H1 (cell line): ENCODE data around the gene CNBP. TPM values are rescaled to one million over a fixed set of nuclear protein-coding genes. Genes with fewer than 3 reads are reported as not detected.

ENCODE experiments used
- POLR2AphosphoS5 ChIP-seq: IDR thresholded peaks from 2 replicates; pipeline ENCODE4 v1.6.1; 2011; ENCODE audit warnings: low read depth, low read length
- SIX5 ChIP-seq: IDR thresholded peaks from 2 replicates; pipeline ENCODE4 v1.6.1; 2011; ENCODE audit warnings: mild to moderate bottlenecking, low read depth, low read length
- polyA plus RNA-seq, 7 experiments: library from polyadenylated mRNA; depleted of rRNA in 3 of 7; stranded (reverse) in 5 of 7; unstranded in 2 of 7; fragments of >200 nt in 5 of 7; fragments of 200-250 nt in 2 of 7; gene quantifications; 1 replicate in 5 of 7; 2 replicates in 1 of 7; 4 replicates in 1 of 7; pipeline versions ENCODE4 v1.2.1 to v1.2.3, GENCODE V29; 2011 to 2013; ENCODE audit warnings: missing spikeins in 2 of 7, mixed read lengths in 2 of 7
- total RNA-seq: library from RNA; stranded (reverse); fragmentation: NEBNext Ultra II Directional; extraction: Animal tissue kit (Norgen Biotek cat#: 25700); gene quantifications from 2 replicates; pipeline ENCODE4 v1.2.1, GENCODE V29; 2021

The CNBP gene
- total and polyA plus RNA-seq, 2 of the 8 experiments (the other 6 are each of a cell fraction or from before 2014, with no cell fraction given), result 315 to 371 TPM

- TF ChIP-seq POLR2AphosphoS5 (no peak), SIX5 (no peak)
Observed at GRCh38 chr3:129123314-129124060, 60.2 kb downstream of the CNBP start (continued).
